ENCODE results near the gene HOMEZ. TPM values are rescaled to one million over a fixed set of nuclear protein-coding genes. Genes with fewer than 3 reads are reported as not detected.

HOMEZ gene
- total RNA-seq, 1 experiment from 2014 or later = 6.2 TPM

- no peak overlapping the region for H2AFZ ChIP-seq (ENCODE audit: low read length)
- H3K4me1 ChIP-seq (ENCODE audit: insufficient read depth, low read length) = no peaks in the 10 kb centered on the region; the same call in 1 of the 2 replicates
- no peak overlapping the region for H3K9ac ChIP-seq (ENCODE audit: extremely low read depth, insufficient read length, low read length)
- H3K56ac ChIP-seq (ENCODE audit: insufficient read length, low read depth, low read length) = no peak overlapping the region
- H3K79me1 ChIP-seq (ENCODE audit: insufficient read depth, low read depth, low read length, poor library complexity, severe bottlenecking) = no peaks in the 10 kb centered on the region
- H3T11ph ChIP-seq (ENCODE audit: low read length) = no peak overlapping the region
- H2AK5ac ChIP-seq (ENCODE audit: insufficient read length, low read length) = no peak overlapping the region
- no peak overlapping the region for H3K4ac ChIP-seq (ENCODE audit: low read depth, low read length)
- Mint-ChIP-seq H3K9me3 (no peaks in the 10 kb centered on the region; a peak in 1 of 5 replicates), H3K4me3 (no peak overlapping the region), H3K27me3 (ENCODE audit: low read depth) (peaks cover 26% of the 10 kb centered on the region), H3K4me1 (peaks cover 18 to 32% of the 10 kb centered on the region in 2 experiments), H3K27ac (no peak overlapping the region), H3K36me3 (ENCODE audit: insufficient read depth in 1 of 3, low read depth in 3 of 3) (no peaks in the 10 kb centered on the region)
- no peak overlapping the region for H3K4me2 ChIP-seq (ENCODE audit: insufficient read depth, insufficient read length, low read length)
- no peaks in the 10 kb centered on the region for H3K79me2 ChIP-seq (ENCODE audit: insufficient read depth, low read length)
- H2BK12ac ChIP-seq (ENCODE audit: insufficient read length, low read depth, low read length) = no peak overlapping the region
- H4K5ac ChIP-seq (ENCODE audit: insufficient read length, low read depth, low read length) = no peak overlapping the region
- no peak overlapping the region for H2BK20ac ChIP-seq (ENCODE audit: low read depth, low read length, poor library complexity, severe bottlenecking)
- no peaks in the 10 kb centered on the region for H3K23me2 ChIP-seq (ENCODE audit: insufficient read length, low read depth, low read length, poor library complexity, severe bottlenecking)
- H3K27ac ChIP-seq (ENCODE audit: insufficient read length, low read depth, low read length) = no peak overlapping the region
- H3K23ac ChIP-seq (ENCODE audit: insufficient read length, low read depth, low read length) = no peak overlapping the region
- no peak overlapping the region for H3K18ac ChIP-seq (ENCODE audit: insufficient read length, low read depth, low read length)
- TF ChIP-seq CTCF (conservative IDR thresholded peaks at IDR 0.05) = no peak
- H2BK120ac ChIP-seq (ENCODE audit: low read depth, low read length, poor library complexity, severe bottlenecking) = no peak overlapping the region
- H3K9me3 ChIP-seq (ENCODE audit: control insufficient read depth, low read depth, low read length) = no peaks in the 10 kb centered on the region
- no peak overlapping the region for H3K14ac ChIP-seq (ENCODE audit: insufficient read depth, low read length)
- no peaks in the 10 kb centered on the region for H4K20me1 ChIP-seq (ENCODE audit: control insufficient read depth, insufficient read depth, insufficient read length)
- no peak overlapping the region for H4K91ac ChIP-seq (ENCODE audit: insufficient read length, low read depth, low read length)
- H4K8ac ChIP-seq (replicated peaks; ENCODE audit: insufficient read length, low read depth, low read length) = no peak overlapping the region
- DNase-seq = no peak
- H2BK5ac ChIP-seq (ENCODE audit: insufficient read length, low read length) = no peak overlapping the region
- H2BK15ac ChIP-seq (ENCODE audit: low read depth, low read length) = no peak overlapping the region
- no peaks in the 10 kb centered on the region for H3K27me3 ChIP-seq (ENCODE audit: insufficient read depth, low read length)
Observed at GRCh38 chr14:23259426-23259825, 26.5 kb downstream of the HOMEZ start.
